ENCODE measurements around the gene LRRC1. TPM values are rescaled to one million over a fixed set of nuclear protein-coding genes. Genes with fewer than 3 reads are reported as not detected.

Gene LRRC1
- total and polyA plus RNA-seq, 2 of the 13 experiments (the other 11 are each of a cell fraction or from before 2014, with no cell fraction given): 15.6 to 27.7 TPM

GRCh38 chr6:53943395-53943794 lies 148.6 kb downstream of the LRRC1 start:
- Histone ChIP-seq H4K20me1 (ENCODE audit: insufficient read depth, low read length) (no peaks in the 10 kb centered on the region), H3K79me2 (ENCODE audit: insufficient read depth, low read length) (no peaks in the 10 kb centered on the region), H3K27me3 (ENCODE audit: control insufficient read depth in 1 of 2, insufficient read depth in 2 of 2, low read length in 2 of 2) (no peaks in the 10 kb centered on the region; a peak in 1 of 5 replicates), H3K9me3 (ENCODE audit: low read length) (peaks cover 6% of the 10 kb centered on the region; the same call in 1 of the 2 replicates), H3K4me2 (ENCODE audit: low read depth, low read length) (no peak overlapping the region), H3K4me3 (replicated peaks in 1 of 3; ENCODE audit: insufficient read depth in 1 of 3, low read depth in 2 of 3, low read length in 3 of 3) (no peak overlapping the region), H2AFZ (ENCODE audit: low read length) (no peak overlapping the region), H3K4me1 (ENCODE audit: insufficient read depth, low read length) (no peaks in the 10 kb centered on the region), H3K27ac (ENCODE audit: extremely low read length, insufficient read depth, low read length) (no peak overlapping the region), H3K36me3 (replicated peaks in 1 of 2; ENCODE audit: control insufficient read depth in 1 of 2, insufficient read depth in 2 of 2, low read length in 2 of 2) (no peaks in the 10 kb centered on the region), H3K9ac (ENCODE audit: insufficient read depth, low read depth, low read length) (no peak overlapping the region)
- CTCF ChIA-PET (ENCODE audit: low intra/inter-chr PET ratio, low total read pairs): no interaction called here
- POLR2A ChIA-PET: no interaction called here
- intact Hi-C loops (cut with micrococcal nuclease; ENCODE audit: unreplicated experiment): loop anchor here (5.0 kb wide), 1 partner anchor 151 kb away; no protein-coding TSS in a partner anchor
- TF ChIP-seq MAFK (conservative IDR thresholded peaks at IDR 0.05 in 1 of 2, IDR thresholded peaks at IDR 0.05 in 1 of 2; ENCODE audit: low read length in 2 of 2): peak in 1 of 2 experiments; percentile 55; a peak in 2 of 4 replicates
- no peak for TF ChIP-seq MXI1 (IDR thresholded peaks at IDR 0.05; ENCODE audit: borderline replicate concordance, low read depth, low read length)
- no peak for FAIRE-seq
- 6% methylated on average over 2 of the region's 2 CpGs for WGBS (ENCODE audit: low lambda C conversion rate)
- BruUV-seq (replicated peaks): no TSS peak
- peak; percentile 25 for ATAC-seq
- DNase-seq (ENCODE audit: low spot score): no peak
- in situ Hi-C loops (cut with HindIII; ENCODE audit: extremely low pct_ligation_motif_present, low pct_unique_long_range_greater_than_20kb): no loop called here

DNA sequence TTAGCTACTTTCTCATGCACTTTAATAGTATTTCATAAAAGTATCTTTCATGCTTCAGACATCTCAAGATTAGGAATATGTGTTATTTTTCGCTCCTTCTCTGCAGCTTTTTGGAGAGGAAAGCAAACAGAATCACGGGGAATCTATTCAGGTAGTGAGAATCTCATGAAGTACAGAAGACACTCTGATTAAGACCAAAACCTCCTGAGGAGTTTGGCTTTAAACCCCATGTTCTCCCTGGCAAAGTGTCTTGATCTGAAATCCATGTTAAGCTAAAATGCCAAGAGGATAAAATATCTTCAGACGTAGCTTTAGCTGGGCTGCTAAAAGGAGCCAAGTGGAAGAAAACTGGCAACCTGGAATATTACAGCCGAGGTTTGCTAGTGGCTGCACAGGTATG lies 149.3 kb downstream of the LRRC1 start:
- CTCF ChIA-PET (ENCODE audit: low intra/inter-chr PET ratio, low total read pairs): no interaction called here
- no peak overlapping the region for H3K27ac ChIP-seq (ENCODE audit: extremely low read length, insufficient read depth, low read length)
- no peak overlapping the region for H3K4me3 ChIP-seq (replicated peaks in 1 of 3; ENCODE audit: insufficient read depth in 1 of 3, low read depth in 2 of 3, low read length in 3 of 3)
- no peaks in the 10 kb centered on the region for H4K20me1 ChIP-seq (ENCODE audit: insufficient read depth, low read length)
- no peaks in the 10 kb centered on the region for H3K36me3 ChIP-seq (replicated peaks in 1 of 2; ENCODE audit: control insufficient read depth in 1 of 2, insufficient read depth in 2 of 2, low read length in 2 of 2)
- H2AFZ ChIP-seq (ENCODE audit: low read length): no peak overlapping the region
- no peak for FAIRE-seq
- in situ Hi-C loops (cut with HindIII; ENCODE audit: extremely low pct_ligation_motif_present, low pct_unique_long_range_greater_than_20kb): no loop called here
- no peak for DNase-seq (ENCODE audit: low spot score)
- 43% methylated on average over 4 of the region's 4 CpGs for WGBS (ENCODE audit: low lambda C conversion rate)
- H3K27me3 ChIP-seq (ENCODE audit: control insufficient read depth in 1 of 2, insufficient read depth in 2 of 2, low read length in 2 of 2): no peaks in the 10 kb centered on the region; a peak in 1 of 5 replicates
- no peak overlapping the region for H3K4me2 ChIP-seq (ENCODE audit: low read depth, low read length)
- ATAC-seq: no peak
- BruUV-seq (replicated peaks): no TSS peak
- intact Hi-C loops (cut with micrococcal nuclease; ENCODE audit: unreplicated experiment): loop anchor here (5.0 kb wide), 1 partner anchor 152 kb away; no protein-coding TSS in a partner anchor
- H3K4me1 ChIP-seq (ENCODE audit: insufficient read depth, low read length): no peaks in the 10 kb centered on the region
- peaks cover 6% of the 10 kb centered on the region; the same call in 1 of the 2 replicates for H3K9me3 ChIP-seq (ENCODE audit: low read length)
- no peak overlapping the region for H3K9ac ChIP-seq (ENCODE audit: insufficient read depth, low read depth, low read length)
- POLR2A ChIA-PET: no interaction called here
- no peaks in the 10 kb centered on the region for H3K79me2 ChIP-seq (ENCODE audit: insufficient read depth, low read length)
- no peak for TF ChIP-seq NFAT5 (CRISPR knock-in tag; IDR thresholded peaks at IDR 0.05)
- no peak for TF ChIP-seq ZNF576 (CRISPR knock-in tag; IDR thresholded peaks at IDR 0.05)
- no peak for TF ChIP-seq ZBTB1 (CRISPR knock-in tag; IDR thresholded peaks at IDR 0.05; ENCODE audit: borderline replicate concordance)
- no peak for TF ChIP-seq ZNF816 (CRISPR knock-in tag; IDR thresholded peaks at IDR 0.05; ENCODE audit: borderline replicate concordance)
- TF ChIP-seq, protein P1, sequence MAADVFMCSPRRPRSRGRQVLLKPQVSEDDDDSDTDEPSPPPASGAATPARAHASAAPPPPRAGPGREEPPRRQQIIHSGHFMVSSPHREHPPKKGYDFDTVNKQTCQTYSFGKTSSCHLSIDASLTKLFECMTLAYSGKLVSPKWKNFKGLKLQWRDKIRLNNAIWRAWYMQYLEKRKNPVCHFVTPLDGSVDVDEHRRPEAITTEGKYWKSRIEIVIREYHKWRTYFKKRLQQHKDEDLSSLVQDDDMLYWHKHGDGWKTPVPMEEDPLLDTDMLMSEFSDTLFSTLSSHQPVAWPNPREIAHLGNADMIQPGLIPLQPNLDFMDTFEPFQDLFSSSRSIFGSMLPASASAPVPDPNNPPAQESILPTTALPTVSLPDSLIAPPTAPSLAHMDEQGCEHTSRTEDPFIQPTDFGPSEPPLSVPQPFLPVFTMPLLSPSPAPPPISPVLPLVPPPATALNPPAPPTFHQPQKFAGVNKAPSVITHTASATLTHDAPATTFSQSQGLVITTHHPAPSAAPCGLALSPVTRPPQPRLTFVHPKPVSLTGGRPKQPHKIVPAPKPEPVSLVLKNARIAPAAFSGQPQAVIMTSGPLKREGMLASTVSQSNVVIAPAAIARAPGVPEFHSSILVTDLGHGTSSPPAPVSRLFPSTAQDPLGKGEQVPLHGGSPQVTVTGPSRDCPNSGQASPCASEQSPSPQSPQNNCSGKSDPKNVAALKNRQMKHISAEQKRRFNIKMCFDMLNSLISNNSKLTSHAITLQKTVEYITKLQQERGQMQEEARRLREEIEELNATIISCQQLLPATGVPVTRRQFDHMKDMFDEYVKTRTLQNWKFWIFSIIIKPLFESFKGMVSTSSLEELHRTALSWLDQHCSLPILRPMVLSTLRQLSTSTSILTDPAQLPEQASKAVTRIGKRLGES (CRISPR knock-in tag; IDR thresholded peaks at IDR 0.05; ENCODE audit: borderline replicate concordance): no peak

All from HepG2 (cell line).